Activated T-cell treated with anti-CD3 and anti-CD28 coated beads, Interleukin-2, amount 50 U/mL, for 4 hours (primary cell): ENCODE measurements around the gene TMPRSS7. TPM values are rescaled to one million over a fixed set of nuclear protein-coding genes. Genes with fewer than 3 reads are reported as not detected.
A peak's percentile ranks its signal among the peaks of the same experiment; 100 is the strongest.
"Not testable (repeated sequence)": the region's sequence is repeated elsewhere in the genome, so short reads cannot be mapped to it uniquely, and the experiment has no call there.

Experiments used
- ATAC-seq, 2 donors: fragments of 200-7000 bp; cut with Tn5 transposase; one replicate each; pipeline ENCODE4 v1.10.0; 2021
- DNase-seq: peaks from one replicate; pipeline ENCODE4 v3.0.0-alpha.2; 2020
- H3K27me3 Mint-ChIP-seq: one replicate; pipeline ENCODE4 v1.8.0; 2021; ENCODE audit warnings: low read depth, mixed read lengths
- H3K36me3 Mint-ChIP-seq: one replicate; pipeline ENCODE4 v1.8.0; 2022; ENCODE audit warnings: mixed read lengths; ENCODE audit not compliant: insufficient read depth
- H3K4me1 Mint-ChIP-seq: one replicate; pipeline ENCODE4 v1.8.0; 2021; ENCODE audit warnings: low read depth, mixed read lengths
- H3K4me3 Mint-ChIP-seq: one replicate; pipeline ENCODE4 v1.8.0; 2021; ENCODE audit warnings: mild to moderate bottlenecking, moderate library complexity, mixed read lengths
- H3K9me3 Mint-ChIP-seq: one replicate; pipeline ENCODE4 v1.8.0; 2021; ENCODE audit warnings: mixed read lengths
- total RNA-seq, 3 donors: library from RNA; stranded (reverse); gene quantifications; one replicate each; pipeline ENCODE4 v1.2.1, GENCODE V29; 2021

TMPRSS7 gene
- total RNA-seq, 3 donors from 2014 or later, result not detected

GRCh38 chr3:112030901-112031300, 3.6 kb upstream of the TMPRSS7 start:
- H3K27me3 Mint-ChIP-seq, result no peaks in the 10 kb centered on the region
- H3K4me1 Mint-ChIP-seq, result no peaks in the 10 kb centered on the region

GRCh38 chr3:112032098-112032731, 2.3 kb upstream of the TMPRSS7 start:
- no peak overlapping the region for H3K4me3 Mint-ChIP-seq
- H3K9me3 Mint-ChIP-seq, result no peaks in the 10 kb centered on the region
- no peaks in the 10 kb centered on the region for H3K36me3 Mint-ChIP-seq
- no peaks in the 10 kb centered on the region for H3K27me3 Mint-ChIP-seq
- ATAC-seq, result no peak
- no peaks in the 10 kb centered on the region for H3K4me1 Mint-ChIP-seq
- DNase-seq, result no peak

More at GRCh38 chr3:112030901-112031300, 3.6 kb upstream of the TMPRSS7 start:
- Mint-ChIP-seq H3K9me3 (no peaks in the 10 kb centered on the region), H3K4me3 (no peak overlapping the region), H3K36me3 (no peaks in the 10 kb centered on the region)
- ATAC-seq (no peak), DNase-seq (no peak)

GRCh38 chr3:112035241-112035640, 705 bp downstream of the TMPRSS7 start:
- no peaks in the 10 kb centered on the region for H3K4me1 Mint-ChIP-seq
- H3K36me3 Mint-ChIP-seq, result peaks cover 2% of the 10 kb centered on the region
- H3K27me3 Mint-ChIP-seq, result no peaks in the 10 kb centered on the region
- DNase-seq, result no peak
- H3K4me3 Mint-ChIP-seq, result no peak overlapping the region
- ATAC-seq, result no peak
- H3K9me3 Mint-ChIP-seq, result peaks cover 4% of the 10 kb centered on the region

- H3K36me3 Mint-ChIP-seq, H3K27me3 Mint-ChIP-seq, H3K4me1 Mint-ChIP-seq, DNase-seq, H3K9me3 Mint-ChIP-seq, H3K4me3 Mint-ChIP-seq, ATAC-seq: not testable (repeated sequence)
Observed at GRCh38 chr3:112037194-112037593, 2.7 kb downstream of the TMPRSS7 start.

GRCh38 chr3:112038863-112039262, 4.3 kb downstream of the TMPRSS7 start:
- no peaks in the 10 kb centered on the region for H3K27me3 Mint-ChIP-seq

GRCh38 chr3:112041321-112041720, 6.8 kb downstream of the TMPRSS7 start:
- Mint-ChIP-seq H3K27me3 (no peaks in the 10 kb centered on the region), H3K4me3 (no peak overlapping the region), H3K36me3 (peaks cover 2% of the 10 kb centered on the region), H3K4me1 (no peaks in the 10 kb centered on the region), H3K9me3 (peaks cover 4% of the 10 kb centered on the region)
- DNase-seq (no peak), ATAC-seq (no peak)

More at GRCh38 chr3:112038863-112039262, 4.3 kb downstream of the TMPRSS7 start:
- DNase-seq (no peak), ATAC-seq (no peak)
- Mint-ChIP-seq H3K9me3 (peaks cover 4% of the 10 kb centered on the region), H3K4me1 (no peaks in the 10 kb centered on the region), H3K36me3 (peaks cover 2% of the 10 kb centered on the region), H3K4me3 (no peak overlapping the region)

GRCh38 chr3:112042842-112043280, 8.3 kb downstream of the TMPRSS7 start:
- DNase-seq, result no peak
- Mint-ChIP-seq H3K4me3 (no peak overlapping the region), H3K27me3 (no peaks in the 10 kb centered on the region), H3K9me3 (no peaks in the 10 kb centered on the region), H3K4me1 (no peaks in the 10 kb centered on the region), H3K36me3 (no peaks in the 10 kb centered on the region)
- ATAC-seq, result no peak

GRCh38 chr3:112043621-112044201, 9.2 kb downstream of the TMPRSS7 start:
- ATAC-seq (peak; percentile 94 to 98), DNase-seq (peak; percentile 28)
- H3K4me1 Mint-ChIP-seq, result no peaks in the 10 kb centered on the region
- no peaks in the 10 kb centered on the region for H3K27me3 Mint-ChIP-seq
- no peaks in the 10 kb centered on the region for H3K36me3 Mint-ChIP-seq
- H3K4me3 Mint-ChIP-seq, result no peak overlapping the region
- no peaks in the 10 kb centered on the region for H3K9me3 Mint-ChIP-seq

GRCh38 chr3:112046599-112046998, 12.1 kb downstream of the TMPRSS7 start:
- ATAC-seq (no peak), DNase-seq (no peak)
- Mint-ChIP-seq H3K27me3 (no peaks in the 10 kb centered on the region), H3K4me3 (no peak overlapping the region), H3K36me3 (no peaks in the 10 kb centered on the region), H3K9me3 (no peaks in the 10 kb centered on the region), H3K4me1 (no peaks in the 10 kb centered on the region)

- no peaks in the 10 kb centered on the region for H3K9me3 Mint-ChIP-seq
- ATAC-seq (no peak), DNase-seq (no peak)
- no peaks in the 10 kb centered on the region for H3K36me3 Mint-ChIP-seq
- H3K27me3 Mint-ChIP-seq, result no peaks in the 10 kb centered on the region
- H3K4me1 Mint-ChIP-seq, result no peaks in the 10 kb centered on the region
- no peak overlapping the region for H3K4me3 Mint-ChIP-seq
Observed at GRCh38 chr3:112047264-112047663, 12.7 kb downstream of the TMPRSS7 start.

- no peaks in the 10 kb centered on the region for H3K4me1 Mint-ChIP-seq
- H3K36me3 Mint-ChIP-seq, result no peaks in the 10 kb centered on the region
- H3K4me3 Mint-ChIP-seq, result no peak overlapping the region
- H3K9me3 Mint-ChIP-seq, result no peaks in the 10 kb centered on the region
- ATAC-seq (no peak), DNase-seq (no peak)
- H3K27me3 Mint-ChIP-seq, result no peaks in the 10 kb centered on the region
Observed at GRCh38 chr3:112048911-112049310, 14.4 kb downstream of the TMPRSS7 start.

GRCh38 chr3:112053229-112053628, 18.7 kb downstream of the TMPRSS7 start:
- Mint-ChIP-seq H3K4me1 (peaks cover 14% of the 10 kb centered on the region), H3K36me3 (no peaks in the 10 kb centered on the region), H3K27me3 (no peaks in the 10 kb centered on the region), H3K9me3 (no peaks in the 10 kb centered on the region), H3K4me3 (no peak overlapping the region)
- DNase-seq (no peak), ATAC-seq (no peak)

- Mint-ChIP-seq H3K4me3 (no peak overlapping the region), H3K36me3 (no peaks in the 10 kb centered on the region)
Observed at GRCh38 chr3:112056451-112056929, 22.0 kb downstream of the TMPRSS7 start.

GRCh38 chr3:112059497-112059896, 25.0 kb downstream of the TMPRSS7 start:
- no peaks in the 10 kb centered on the region for H3K36me3 Mint-ChIP-seq
- no peak overlapping the region for H3K4me3 Mint-ChIP-seq
- H3K4me1 Mint-ChIP-seq, result peaks cover 14% of the 10 kb centered on the region
- H3K9me3 Mint-ChIP-seq, result peaks cover 4% of the 10 kb centered on the region
- H3K27me3 Mint-ChIP-seq, result no peaks in the 10 kb centered on the region
- no peak for ATAC-seq
- DNase-seq, result no peak

More at GRCh38 chr3:112056451-112056929, 22.0 kb downstream of the TMPRSS7 start:
- ATAC-seq (peak; percentile 91 to 95), DNase-seq (no peak)
- no peaks in the 10 kb centered on the region for H3K27me3 Mint-ChIP-seq
- H3K9me3 Mint-ChIP-seq, result peaks cover 4% of the 10 kb centered on the region
- H3K4me1 Mint-ChIP-seq, result peaks cover 14% of the 10 kb centered on the region

GRCh38 chr3:112061152-112061551, 26.6 kb downstream of the TMPRSS7 start:
- H3K36me3 Mint-ChIP-seq, result no peaks in the 10 kb centered on the region
- peaks cover 4% of the 10 kb centered on the region for H3K9me3 Mint-ChIP-seq

More at GRCh38 chr3:112061152-112061551, 26.6 kb downstream of the TMPRSS7 start:
- H3K4me1 Mint-ChIP-seq, result peaks cover 11% of the 10 kb centered on the region
- no peaks in the 10 kb centered on the region for H3K27me3 Mint-ChIP-seq
- DNase-seq (no peak), ATAC-seq (no peak)
- H3K4me3 Mint-ChIP-seq, result no peak overlapping the region
